ENCODE data around the gene KIF24.
"Not testable (repeated sequence)": the region's sequence is repeated elsewhere in the genome, so short reads cannot be mapped to it uniquely, and the experiment has no call there.

The KIF24 gene

DNA sequence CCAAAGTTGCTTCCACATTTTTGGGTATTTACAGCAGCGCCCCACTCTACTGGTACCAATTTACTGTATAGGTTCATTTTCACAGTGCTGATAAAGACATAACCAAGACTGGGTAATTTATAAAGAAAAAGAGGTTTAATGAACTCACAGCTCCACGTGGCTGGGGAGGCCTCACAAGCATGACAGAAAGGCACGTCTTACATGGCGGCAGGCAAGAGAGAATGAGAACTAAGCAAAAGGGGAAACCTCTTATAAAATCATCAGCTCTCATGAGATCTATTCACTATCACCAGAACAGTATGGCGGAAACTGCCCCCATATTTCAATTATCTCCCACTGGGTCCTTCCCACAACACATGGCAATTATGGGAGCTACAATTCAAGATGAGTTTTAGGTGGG, 39.7 kb upstream of the KIF24 start:
- H3K4me3 Mint-ChIP-seq = not testable (repeated sequence)

DNA sequence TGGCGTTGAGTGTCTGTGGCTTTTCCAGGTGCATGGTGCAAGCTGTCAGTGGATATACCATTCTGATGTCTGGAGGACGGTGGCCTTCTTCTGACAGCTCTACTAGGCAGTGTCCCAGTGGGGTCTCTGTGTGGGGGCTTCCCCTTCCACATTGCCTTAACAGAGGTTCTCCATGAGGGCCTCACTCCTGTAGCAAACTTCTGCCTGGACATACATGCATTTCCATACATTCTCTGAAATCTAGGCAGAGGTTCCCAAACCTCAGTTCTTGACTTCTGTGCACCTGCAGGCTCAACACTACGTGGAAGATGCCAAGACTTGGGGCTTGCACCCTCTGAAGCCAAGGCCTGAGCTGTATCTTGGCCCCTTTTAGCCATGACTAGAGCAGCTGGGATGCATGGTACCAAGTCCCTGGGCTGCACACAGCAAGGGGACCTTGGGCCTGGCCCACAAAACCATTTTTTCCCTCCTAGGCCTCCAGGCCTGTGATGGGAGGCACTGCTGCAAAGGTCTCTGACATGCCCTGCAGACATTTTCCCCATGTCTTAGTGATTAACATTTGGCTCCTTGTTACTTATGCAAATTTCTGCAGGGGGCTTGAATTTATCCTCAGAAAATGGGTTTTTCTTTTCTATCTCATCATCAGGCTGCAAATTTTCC, 38.8 kb upstream of the KIF24 start:
- not testable (repeated sequence) for H3K9me3 Mint-ChIP-seq, H3K27ac Mint-ChIP-seq, H3K36me3 Mint-ChIP-seq, H3K27me3 Mint-ChIP-seq, H3K4me3 Mint-ChIP-seq
- H3K4me1 Mint-ChIP-seq = peaks cover 19% of the 10 kb centered on the region

More for the DNA sequence above, 39.7 kb upstream of the KIF24 start:
- H3K27ac Mint-ChIP-seq, H3K9me3 Mint-ChIP-seq, H3K36me3 Mint-ChIP-seq, H3K4me1 Mint-ChIP-seq, H3K27me3 Mint-ChIP-seq: not testable (repeated sequence)

DNA sequence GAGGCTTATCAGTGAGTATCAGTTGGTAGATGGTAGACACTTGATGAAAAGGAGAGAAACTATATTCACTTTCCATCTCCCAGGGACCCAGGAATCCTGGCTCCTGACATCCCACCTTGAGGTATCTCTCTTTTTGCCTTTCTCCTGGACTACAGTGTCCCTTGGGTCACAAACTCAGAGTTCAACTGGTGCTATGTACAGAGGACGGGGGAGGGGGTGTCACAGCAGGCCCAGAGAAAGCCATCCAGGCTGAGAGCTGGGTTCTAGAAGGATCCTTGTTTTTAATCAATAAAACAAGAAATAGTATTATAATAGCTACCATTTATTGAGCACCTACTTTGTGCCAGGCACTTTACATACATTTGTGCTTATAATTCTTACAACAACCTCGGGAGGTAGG, 37.3 kb upstream of the KIF24 start:
- H3K27ac Mint-ChIP-seq = no peak overlapping the region
- no peaks in the 10 kb centered on the region for H3K9me3 Mint-ChIP-seq
- H3K4me3 Mint-ChIP-seq = no peak overlapping the region
- H3K36me3 Mint-ChIP-seq = peaks cover 8% of the 10 kb centered on the region
- H3K4me1 Mint-ChIP-seq = peaks cover 22% of the 10 kb centered on the region
- H3K27me3 Mint-ChIP-seq = no peaks in the 10 kb centered on the region

GRCh38 chr9:34365282-34365681, 36.2 kb upstream of the KIF24 start:
- Mint-ChIP-seq H3K27me3 (no peaks in the 10 kb centered on the region), H3K36me3 (peaks cover 8% of the 10 kb centered on the region), H3K4me1 (peaks cover 22% of the 10 kb centered on the region), H3K9me3 (no peaks in the 10 kb centered on the region), H3K4me3 (no peak overlapping the region), H3K27ac (no peak overlapping the region)

- Mint-ChIP-seq H3K4me1 (peaks cover 22% of the 10 kb centered on the region), H3K4me3 (peak overlapping the region; percentile 54), H3K36me3 (peaks cover 4% of the 10 kb centered on the region), H3K27me3 (no peaks in the 10 kb centered on the region), H3K27ac (peak overlapping the region; percentile 41), H3K9me3 (no peaks in the 10 kb centered on the region)
Observed at GRCh38 chr9:34363619-34364351, 34.7 kb upstream of the KIF24 start.

DNA sequence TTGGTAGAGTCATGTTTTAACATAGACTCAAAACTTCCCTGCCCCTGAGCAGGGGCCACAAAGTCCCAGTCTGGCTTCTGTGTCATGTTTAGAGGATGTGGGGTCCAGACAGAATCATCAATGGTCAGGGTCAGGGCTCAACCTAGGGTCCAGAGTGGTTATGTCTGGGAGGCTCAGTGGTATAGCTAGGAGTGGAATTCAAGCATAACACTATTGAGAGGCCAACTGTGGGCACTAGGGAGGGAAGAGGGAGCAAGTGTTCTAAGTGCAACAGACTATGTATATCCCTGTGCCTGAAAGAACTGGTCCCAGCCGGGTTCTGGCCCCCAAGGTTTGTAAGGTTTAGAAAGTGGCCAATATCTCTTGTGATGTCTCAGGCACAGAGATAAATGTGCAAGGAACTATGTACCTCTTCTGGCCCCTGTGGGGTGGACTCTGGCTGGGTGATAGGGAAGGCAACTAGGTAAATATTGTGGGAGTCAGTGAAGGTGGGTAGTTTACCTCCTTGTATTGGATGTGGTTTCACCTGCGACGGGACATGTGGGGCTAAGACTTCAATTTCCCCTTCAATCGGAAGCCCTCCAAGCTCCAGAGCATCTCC, 33.6 kb upstream of the KIF24 start:
- Mint-ChIP-seq H3K27ac (peak overlapping the region; percentile 42), H3K4me1 (peaks cover 22% of the 10 kb centered on the region), H3K27me3 (no peaks in the 10 kb centered on the region), H3K4me3 (no peak overlapping the region), H3K9me3 (peaks cover 2% of the 10 kb centered on the region), H3K36me3 (peaks cover 8% of the 10 kb centered on the region)

DNA sequence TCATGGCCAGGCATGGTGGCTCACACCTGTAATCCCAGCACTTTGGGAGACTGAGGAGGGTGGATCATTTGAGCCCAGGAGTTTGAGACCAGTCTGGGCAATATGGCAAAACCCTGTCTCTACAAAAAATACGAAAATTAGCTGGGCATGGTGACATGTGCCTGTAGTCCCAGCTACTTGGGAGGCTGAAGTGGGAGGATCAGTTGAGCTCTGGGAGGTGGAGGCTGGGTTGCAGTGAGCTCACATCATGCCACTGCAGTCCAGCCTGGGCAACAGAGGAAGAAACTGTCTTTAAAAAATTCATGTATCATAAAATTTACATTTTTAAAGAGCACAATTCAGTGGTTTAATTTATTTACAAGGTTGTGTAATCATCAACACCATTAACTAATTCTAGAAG, 23.9 kb upstream of the KIF24 start:
- peaks cover 23% of the 10 kb centered on the region for H3K36me3 Mint-ChIP-seq
- H3K27ac Mint-ChIP-seq, H3K27me3 Mint-ChIP-seq, H3K4me3 Mint-ChIP-seq, H3K9me3 Mint-ChIP-seq, H3K4me1 Mint-ChIP-seq: not testable (repeated sequence)

DNA sequence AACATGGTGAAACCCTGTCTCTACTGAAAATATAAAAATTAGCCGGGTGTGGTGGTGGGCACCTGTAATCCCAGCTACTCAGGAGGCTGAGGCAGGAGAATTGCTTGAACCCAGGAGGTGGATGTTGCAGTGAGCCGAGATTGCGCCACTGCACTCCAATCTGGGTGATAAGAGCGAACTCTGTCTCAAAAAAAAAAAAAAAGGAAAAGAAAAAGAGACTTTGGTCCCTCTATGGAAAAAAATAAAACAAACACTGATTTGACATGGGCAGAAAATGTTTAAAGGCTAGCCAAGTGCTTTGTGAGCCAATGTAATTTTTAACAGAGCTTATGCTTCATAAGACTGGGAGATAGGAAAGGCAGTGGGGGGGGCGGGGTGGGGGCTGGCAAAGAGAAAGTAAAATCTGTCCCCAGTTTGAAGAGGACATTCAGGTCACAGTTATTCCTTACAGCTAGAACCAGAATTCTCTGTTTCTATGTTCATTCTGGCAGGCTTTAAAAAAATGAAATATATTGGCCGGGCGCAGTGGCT, 23.1 kb upstream of the KIF24 start:
- H3K36me3 Mint-ChIP-seq = peaks cover 19% of the 10 kb centered on the region
- H3K27ac Mint-ChIP-seq, H3K9me3 Mint-ChIP-seq, H3K4me1 Mint-ChIP-seq, H3K27me3 Mint-ChIP-seq, H3K4me3 Mint-ChIP-seq: not testable (repeated sequence)

- Mint-ChIP-seq H3K4me1 (no peaks in the 10 kb centered on the region), H3K27me3 (no peaks in the 10 kb centered on the region), H3K4me3 (no peak overlapping the region), H3K36me3 (peaks cover 6% of the 10 kb centered on the region), H3K9me3 (no peaks in the 10 kb centered on the region), H3K27ac (no peak overlapping the region)
Observed at GRCh38 chr9:34349324-34349723, 20.3 kb upstream of the KIF24 start.

- H3K4me1 Mint-ChIP-seq = no peaks in the 10 kb centered on the region
- H3K9me3 Mint-ChIP-seq = no peaks in the 10 kb centered on the region
- H3K27me3 Mint-ChIP-seq = no peaks in the 10 kb centered on the region
- no peak overlapping the region for H3K4me3 Mint-ChIP-seq
- peaks cover 4% of the 10 kb centered on the region for H3K36me3 Mint-ChIP-seq
- no peak overlapping the region for H3K27ac Mint-ChIP-seq
Observed at GRCh38 chr9:34347800-34348158, 18.7 kb upstream of the KIF24 start.

DNA sequence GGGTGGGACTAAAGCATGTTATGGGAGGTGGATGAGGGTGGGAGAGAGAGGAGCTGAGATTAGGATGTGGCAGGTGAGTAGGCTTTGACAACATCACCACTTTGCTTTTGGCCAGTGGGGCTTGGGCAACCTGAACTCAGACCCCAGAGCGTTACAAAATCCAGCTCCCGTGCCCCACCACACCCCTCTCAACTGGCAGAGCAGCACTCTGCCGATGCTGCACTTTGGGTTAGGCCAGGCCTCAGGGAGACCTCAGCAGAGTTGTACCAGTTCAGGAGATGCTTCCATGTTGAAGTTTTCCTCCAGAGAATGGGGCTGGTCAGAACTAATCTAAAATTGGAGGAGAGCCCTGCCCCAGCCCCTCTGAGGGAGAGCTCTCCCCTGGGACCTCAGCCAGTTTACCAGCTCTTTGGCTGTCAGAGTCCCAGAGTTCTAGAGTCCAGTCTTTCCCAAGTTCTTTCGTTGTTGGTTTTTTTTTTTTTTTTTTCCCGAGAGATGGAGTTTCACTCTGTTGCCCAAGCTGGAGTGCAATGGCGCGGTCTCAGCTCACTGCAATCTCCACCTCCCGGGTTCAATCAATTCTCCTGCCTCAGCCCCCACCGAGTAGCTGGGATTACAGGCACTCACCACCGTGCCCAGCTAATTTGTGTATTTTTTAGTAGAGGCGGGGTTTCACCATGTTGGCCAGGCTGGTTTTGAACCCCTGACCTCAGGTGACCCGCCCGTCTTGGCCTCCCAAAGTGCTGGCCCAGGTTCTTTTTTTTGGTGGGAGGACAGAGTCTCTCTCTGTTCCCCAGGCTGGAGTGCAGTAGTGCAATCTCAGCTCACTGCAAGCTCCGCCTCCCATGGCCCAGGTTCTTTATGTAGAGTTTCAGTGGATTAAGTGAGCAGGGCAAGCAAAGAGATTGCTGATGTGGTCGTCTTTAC, 18.1 kb upstream of the KIF24 start:
- H3K36me3 Mint-ChIP-seq = peaks cover 4% of the 10 kb centered on the region
- H3K4me1 Mint-ChIP-seq = no peaks in the 10 kb centered on the region
- no peaks in the 10 kb centered on the region for H3K27me3 Mint-ChIP-seq
- no peak overlapping the region for H3K4me3 Mint-ChIP-seq
- no peak overlapping the region for H3K27ac Mint-ChIP-seq
- no peaks in the 10 kb centered on the region for H3K9me3 Mint-ChIP-seq

- no peak overlapping the region for H3K4me3 Mint-ChIP-seq
- no peaks in the 10 kb centered on the region for H3K4me1 Mint-ChIP-seq
- H3K9me3 Mint-ChIP-seq = no peaks in the 10 kb centered on the region
- no peaks in the 10 kb centered on the region for H3K27me3 Mint-ChIP-seq
- H3K27ac Mint-ChIP-seq = no peak overlapping the region
- H3K36me3 Mint-ChIP-seq = peaks cover 5% of the 10 kb centered on the region
Observed at GRCh38 chr9:34343605-34344004, 14.5 kb upstream of the KIF24 start.

DNA sequence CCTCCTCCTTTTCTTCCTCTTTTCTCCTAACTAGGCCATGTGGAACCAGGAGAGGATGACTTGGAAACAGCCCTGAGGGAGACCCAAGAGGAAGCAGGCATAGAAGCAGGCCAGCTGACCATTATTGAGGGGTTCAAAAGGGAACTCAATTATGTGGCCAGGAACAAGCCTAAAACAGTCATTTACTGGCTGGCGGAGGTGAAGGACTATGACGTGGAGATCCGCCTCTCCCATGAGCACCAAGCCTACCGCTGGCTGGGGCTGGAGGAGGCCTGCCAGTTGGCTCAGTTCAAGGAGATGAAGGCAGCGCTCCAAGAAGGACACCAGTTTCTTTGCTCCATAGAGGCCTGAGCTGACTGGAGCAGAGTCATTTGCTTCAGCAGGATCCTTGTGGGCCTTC, 14.0 kb upstream of the KIF24 start:
- Mint-ChIP-seq H3K27me3 (no peaks in the 10 kb centered on the region), H3K4me1 (no peaks in the 10 kb centered on the region), H3K36me3 (peaks cover 5% of the 10 kb centered on the region), H3K27ac (no peak overlapping the region), H3K4me3 (no peak overlapping the region), H3K9me3 (no peaks in the 10 kb centered on the region)

DNA sequence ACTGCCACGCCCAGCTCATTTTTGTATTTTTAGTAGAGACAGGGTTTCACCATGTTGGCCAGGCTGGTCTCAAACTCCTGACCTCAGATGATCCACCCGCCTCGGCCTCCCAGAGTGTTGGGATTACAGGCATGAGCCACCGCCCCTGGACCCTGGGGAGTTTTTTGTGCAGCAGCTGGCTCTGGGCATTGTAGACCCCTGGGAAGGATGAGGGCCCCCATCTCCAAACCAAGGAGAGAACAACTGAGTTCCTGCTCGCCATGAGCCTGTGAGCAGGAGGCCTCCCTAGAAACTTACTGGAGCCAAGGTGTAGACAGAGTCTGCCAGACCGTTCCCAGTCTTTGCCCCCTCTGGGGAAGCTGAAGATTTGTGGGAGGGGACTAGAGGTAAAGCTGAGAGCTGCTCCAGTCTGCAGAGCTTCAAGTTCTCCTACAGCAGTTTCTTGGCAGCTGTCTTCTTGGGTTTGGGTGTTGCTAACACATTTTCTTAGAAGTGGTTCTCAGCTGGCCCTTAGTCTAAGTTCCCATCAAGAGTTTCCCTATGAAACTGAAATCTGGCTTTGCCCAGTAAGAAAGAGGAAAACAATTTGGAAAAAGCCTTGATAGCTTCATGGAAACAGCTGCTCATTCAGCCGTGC, 12.7 kb upstream of the KIF24 start:
- H3K9me3 Mint-ChIP-seq = no peaks in the 10 kb centered on the region
- H3K4me3 Mint-ChIP-seq = no peak overlapping the region
- H3K4me1 Mint-ChIP-seq = no peaks in the 10 kb centered on the region
- no peak overlapping the region for H3K27ac Mint-ChIP-seq
- peaks cover 5% of the 10 kb centered on the region for H3K36me3 Mint-ChIP-seq
- no peaks in the 10 kb centered on the region for H3K27me3 Mint-ChIP-seq

Data from activated naive CD4-positive, alpha-beta T cell treated with anti-CD3 and anti-CD28 coated beads, Interleukin-2, amount 50 U/mL, for 24 hours (primary cell).